Trophoblast cell (in vitro differentiated cells and primary cell): ENCODE results near the gene PORCN.

Experiments used
- DNase-seq, 2 donors: peaks; one replicate each; pipeline ENCODE4 v3.0.0-alpha.2; 2016
- H2AFZ ChIP-seq: 2 replicates; pipeline ENCODE4 v1.6.1; 2013; ENCODE audit warnings: low read length, moderate library complexity, mild to moderate bottlenecking; ENCODE audit not compliant: insufficient read depth, poor library complexity
- H2AK5ac ChIP-seq: 2 replicates; pipeline ENCODE4 v1.6.1; 2013; ENCODE audit warnings: mild to moderate bottlenecking, low read length
- H2BK120ac ChIP-seq: 2 replicates; pipeline ENCODE4 v1.6.1; 2013; ENCODE audit warnings: low read length, mild to moderate bottlenecking, moderate library complexity; ENCODE audit not compliant: insufficient read depth, poor library complexity
- H2BK12ac ChIP-seq: 2 replicates; pipeline ENCODE4 v1.6.1; 2013; ENCODE audit warnings: mild to moderate bottlenecking, low read length, moderate library complexity
- H2BK5ac ChIP-seq: 2 replicates; pipeline ENCODE4 v1.6.1; 2013; ENCODE audit warnings: low read length, low read depth, moderate library complexity, mild to moderate bottlenecking; ENCODE audit not compliant: poor library complexity
- H3K14ac ChIP-seq: 2 replicates; pipeline ENCODE4 v1.6.1; 2013; ENCODE audit warnings: mild to moderate bottlenecking, low read length
- H3K18ac ChIP-seq: 2 replicates; pipeline ENCODE4 v1.6.1; 2013; ENCODE audit warnings: mild to moderate bottlenecking, low read length
- H3K23ac ChIP-seq: 2 replicates; pipeline ENCODE4 v1.6.1; 2013; ENCODE audit warnings: low read length
- H3K27ac ChIP-seq: 2 replicates; pipeline ENCODE4 v1.5.1; 2013; ENCODE audit warnings: low read depth, mild to moderate bottlenecking, inconsistent platforms, low read length, moderate library complexity
- H3K27me3 ChIP-seq: 2 replicates; pipeline ENCODE4 v1.6.1; 2013; ENCODE audit warnings: inconsistent platforms, mild to moderate bottlenecking, low read length, moderate library complexity; ENCODE audit not compliant: insufficient read depth
- H3K36me3 ChIP-seq, 2 experiments: 1 replicate in 1 of 2; 2 replicates in 1 of 2; pipeline ENCODE4 v1.6.1; 2013; ENCODE audit warnings: low read length in 2 of 2, mild to moderate bottlenecking in 2 of 2, moderate library complexity in 1 of 2; ENCODE audit not compliant: insufficient read depth in 2 of 2, control insufficient read depth in 1 of 2
- H3K4ac ChIP-seq: 2 replicates; pipeline ENCODE4 v1.6.1; 2013; ENCODE audit warnings: low read depth, mild to moderate bottlenecking, low read length, moderate library complexity
- H3K4me1 ChIP-seq, 2 experiments: 1 replicate in 1 of 2; 2 replicates in 1 of 2; pipeline ENCODE4 v1.6.1; 2013; ENCODE audit warnings: low read length in 2 of 2, mild to moderate bottlenecking in 2 of 2, moderate library complexity in 1 of 2; ENCODE audit not compliant: insufficient read depth in 2 of 2, control insufficient read depth in 1 of 2
- H3K4me2 ChIP-seq: 2 replicates; pipeline ENCODE4 v1.6.1; 2013; ENCODE audit warnings: inconsistent platforms, mild to moderate bottlenecking, low read length, moderate library complexity
- H3K4me3 ChIP-seq: 2 replicates; pipeline ENCODE4 v1.5.1; 2013; ENCODE audit warnings: mild to moderate bottlenecking, low read depth, low read length, inconsistent platforms
- H3K79me1 ChIP-seq: one replicate; pipeline ENCODE4 v1.6.1; 2013; ENCODE audit warnings: low read length
- H3K79me2 ChIP-seq: 2 replicates; pipeline ENCODE4 v1.6.1; 2013; ENCODE audit warnings: low read length, mild to moderate bottlenecking; ENCODE audit not compliant: control insufficient read depth, insufficient read depth, poor library complexity
- H3K9ac ChIP-seq: 2 replicates; pipeline ENCODE4 v1.6.1; 2013; ENCODE audit warnings: mild to moderate bottlenecking, low read length
- H3K9me3 ChIP-seq: 2 replicates; pipeline ENCODE4 v1.6.1; 2013; ENCODE audit warnings: low read depth, mild to moderate bottlenecking, control low read depth, inconsistent platforms, low read length; ENCODE audit not compliant: insufficient read depth
- H4K12ac ChIP-seq: 2 replicates; pipeline ENCODE4 v1.6.1; 2013; ENCODE audit warnings: low read depth, mild to moderate bottlenecking, low read length, moderate library complexity
- H4K8ac ChIP-seq: 2 replicates; pipeline ENCODE4 v1.6.1; 2013; ENCODE audit warnings: low read depth, mild to moderate bottlenecking, low read length, moderate library complexity
- H4K91ac ChIP-seq: one replicate; pipeline ENCODE4 v1.6.1; 2013; ENCODE audit warnings: low read depth, mild to moderate bottlenecking, low read length, moderate library complexity
- WGBS: extraction: QIAGEN DNeasy Blood & Tissue Kit; methylation state at CpG from one replicate; pipeline ENCODE4 v1.1.7; 2013; ENCODE audit warnings: missing lambda C conversion rate; ENCODE audit not compliant: insufficient read length, insufficient coverage; ENCODE audit errors: extremely low coverage; 5-methylcytosine and 5-hydroxymethylcytosine counted together

The PORCN gene

GRCh38 chrX:48520976-48521352 lies 12.2 kb downstream of the PORCN start:
- Histone ChIP-seq H2AFZ (no peak overlapping the region), H3K9me3 (no peaks in the 10 kb centered on the region), H3K27ac (no peak overlapping the region), H3K4me2 (peak overlapping the region; percentile 78), H3K9ac (no peak overlapping the region), H2BK120ac (peak overlapping the region; percentile 27), H3K4ac (peak overlapping the region; percentile 2), H3K18ac (no peak overlapping the region), H3K79me2 (peaks cover 8% of the 10 kb centered on the region), H3K79me1 (peaks cover 3% of the 10 kb centered on the region), H2BK12ac (peak overlapping the region; percentile 52), H4K91ac (peak overlapping the region; percentile 76), H3K4me3 (no peak overlapping the region), H4K12ac (peak overlapping the region; percentile 55), H4K8ac (peak overlapping the region; percentile 62), H2AK5ac (no peak overlapping the region), H3K23ac (no peak overlapping the region), H3K36me3 (peaks cover 8 to 10% of the 10 kb centered on the region in 2 experiments), H3K14ac (no peak overlapping the region), H3K4me1 (peaks cover 8 to 14% of the 10 kb centered on the region in 2 experiments), H3K27me3 (no peaks in the 10 kb centered on the region), H2BK5ac (peak overlapping the region; percentile 59)
- WGBS, result no CpG with 5 or more reads among the region's 2 CpGs
- no peak for DNase-seq

DNA sequence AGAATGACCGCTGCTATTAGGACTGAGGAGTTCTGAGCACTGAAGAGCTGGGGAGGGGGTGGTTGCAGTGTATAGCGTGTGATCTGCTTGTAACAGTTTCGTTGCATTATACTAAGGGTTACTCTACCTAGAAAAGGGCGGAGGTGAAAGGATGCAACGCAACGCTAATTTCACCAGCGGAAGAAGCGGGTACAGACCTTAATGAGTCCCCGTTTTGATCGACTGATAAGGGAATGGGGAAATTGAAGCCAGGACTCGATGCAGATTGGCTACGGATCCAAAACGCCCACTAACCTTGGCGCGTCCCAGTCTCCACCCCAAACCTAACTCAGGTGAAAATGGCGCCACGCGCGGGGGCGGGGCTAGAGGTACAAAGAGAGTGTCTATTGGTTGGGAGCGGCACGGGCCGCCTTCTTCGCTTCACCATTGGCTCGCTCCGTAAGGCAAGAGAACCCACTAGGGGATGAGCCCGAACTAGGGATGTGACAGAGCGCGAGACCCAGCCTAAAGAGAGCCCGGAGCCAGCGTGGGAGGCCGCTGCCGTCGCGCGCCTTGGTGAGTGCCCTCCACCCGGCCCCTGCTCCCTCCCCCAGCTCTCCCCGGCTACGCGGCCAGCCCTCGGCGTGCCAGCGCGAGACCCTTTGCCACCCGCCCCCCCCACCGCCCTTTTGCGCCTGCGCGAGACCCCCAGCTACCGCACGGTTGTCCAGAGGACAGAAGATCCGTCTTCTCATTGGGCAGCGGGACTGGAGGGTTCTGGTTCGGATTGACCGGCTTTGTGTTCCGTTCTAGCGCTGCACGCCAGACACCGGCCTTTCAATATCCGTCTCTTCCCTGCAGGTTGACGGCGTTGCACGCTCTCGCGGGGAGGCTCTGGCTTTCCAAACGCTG lies 12.8 kb downstream of the PORCN start, which contains the start of gene EBP:
TSS of gene EBP (plus strand) at position 456 of the 891 bp plus-strand sequence. CDS start 1,964 bp downstream, outside the sequence.
- peak within 1 kb of the TSS; percentile 52 for H2BK12ac ChIP-seq
- no peak within 1 kb of the TSS for H3K18ac ChIP-seq
- H3K79me1 ChIP-seq, result peaks cover 3% of the 10 kb centered on the region
- H3K14ac ChIP-seq, result peak within 1 kb of the TSS; percentile 62
- peaks cover 11 to 14% of the 10 kb centered on the region in 2 experiments for H3K36me3 ChIP-seq
- H2BK120ac ChIP-seq, result peak within 1 kb of the TSS; percentile 27
- H2BK5ac ChIP-seq, result peak within 1 kb of the TSS; percentile 59
- peak within 1 kb of the TSS; percentile 82 for H3K9ac ChIP-seq
- H3K9me3 ChIP-seq, result no peaks in the 10 kb centered on the region
- no CpG with 5 or more reads among the region's 66 CpGs for WGBS
- peak within 1 kb of the TSS; percentile 26 for H3K4ac ChIP-seq
- peak within 1 kb of the TSS; percentile 74 for H2AK5ac ChIP-seq
- H3K4me3 ChIP-seq, result peak within 1 kb of the TSS; percentile 82
- H2AFZ ChIP-seq, result peak within 1 kb of the TSS; percentile 3
- peak within 1 kb of the TSS; percentile 55 for H4K12ac ChIP-seq
- H4K8ac ChIP-seq, result peak within 1 kb of the TSS; percentile 62
- no peak within 1 kb of the TSS for H3K23ac ChIP-seq
- H3K79me2 ChIP-seq, result peaks cover 8% of the 10 kb centered on the region
- peaks cover 5 to 11% of the 10 kb centered on the region in 2 experiments for H3K4me1 ChIP-seq
- H3K27ac ChIP-seq, result peak within 1 kb of the TSS; percentile 71
- DNase-seq, result peak; percentile 85 to 92
- no peaks in the 10 kb centered on the region for H3K27me3 ChIP-seq
- H4K91ac ChIP-seq, result peak within 1 kb of the TSS; percentile 76
- H3K4me2 ChIP-seq, result peak within 1 kb of the TSS; percentile 78

DNA sequence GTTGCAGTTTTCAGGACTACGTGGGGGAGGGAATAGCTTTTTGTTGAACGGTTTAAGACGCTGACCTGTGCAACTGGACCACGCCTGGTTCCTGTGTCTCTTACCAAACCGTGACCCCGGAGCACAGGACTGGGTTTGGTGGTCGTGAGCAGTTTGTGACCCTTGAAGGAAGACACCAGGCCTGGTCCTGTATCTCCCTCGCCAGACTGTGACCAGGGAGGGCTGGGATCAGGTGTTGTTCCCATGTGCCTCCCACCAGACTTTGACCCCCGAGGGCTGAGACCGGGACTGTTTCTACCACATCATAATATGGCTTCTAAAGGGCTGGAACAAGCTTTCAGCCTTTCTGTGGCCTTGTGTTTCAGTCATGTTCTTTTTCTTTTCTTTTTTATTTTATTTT lies 13.5 kb downstream of the PORCN start:
- H3K27me3 ChIP-seq, result no peaks in the 10 kb centered on the region
- H4K12ac ChIP-seq, result peak overlapping the region; percentile 48

DNA sequence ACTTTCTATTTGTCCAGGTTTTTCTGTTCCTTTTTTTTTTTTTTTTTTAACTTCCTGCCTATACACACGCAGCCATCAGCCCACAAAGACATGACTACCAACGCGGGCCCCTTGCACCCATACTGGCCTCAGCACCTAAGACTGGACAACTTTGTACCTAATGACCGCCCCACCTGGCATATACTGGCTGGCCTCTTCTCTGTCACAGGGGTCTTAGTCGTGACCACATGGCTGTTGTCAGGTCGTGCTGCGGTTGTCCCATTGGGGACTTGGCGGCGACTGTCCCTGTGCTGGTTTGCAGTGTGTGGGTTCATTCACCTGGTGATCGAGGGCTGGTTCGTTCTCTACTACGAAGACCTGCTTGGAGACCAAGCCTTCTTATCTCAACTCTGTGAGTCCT lies 14.9 kb downstream of the PORCN start:
- Histone ChIP-seq H3K4me3 (no peak overlapping the region), H3K4me1 (peaks cover 5 to 11% of the 10 kb centered on the region in 2 experiments), H2BK12ac (no peak overlapping the region), H4K8ac (no peak overlapping the region), H2AFZ (no peak overlapping the region), H3K4me2 (no peak overlapping the region), H2BK120ac (no peak overlapping the region), H3K9me3 (no peaks in the 10 kb centered on the region), H3K27me3 (no peaks in the 10 kb centered on the region), H2BK5ac (no peak overlapping the region), H3K14ac (no peak overlapping the region), H3K18ac (no peak overlapping the region), H3K27ac (no peak overlapping the region), H3K36me3 (peaks cover 28 to 31% of the 10 kb centered on the region in 2 experiments), H3K9ac (no peak overlapping the region), H4K91ac (no peak overlapping the region), H3K79me2 (peaks cover 8% of the 10 kb centered on the region), H3K23ac (no peak overlapping the region), H4K12ac (no peak overlapping the region), H3K79me1 (peaks cover 3% of the 10 kb centered on the region), H3K4ac (peak overlapping the region; percentile 75), H2AK5ac (no peak overlapping the region)
- no peak for DNase-seq
- no CpG with 5 or more reads among the region's 12 CpGs for WGBS

More for the DNA sequence above, 13.5 kb downstream of the PORCN start:
- peak overlapping the region; percentile 82 for H3K9ac ChIP-seq
- no peak overlapping the region for H2BK120ac ChIP-seq
- peaks cover 3% of the 10 kb centered on the region for H3K79me1 ChIP-seq
- H2BK12ac ChIP-seq, result no peak overlapping the region
- H3K27ac ChIP-seq, result peak overlapping the region; percentile 71
- H3K4me1 ChIP-seq, result peaks cover 5 to 11% of the 10 kb centered on the region in 2 experiments
- no peaks in the 10 kb centered on the region for H3K9me3 ChIP-seq
- H4K8ac ChIP-seq, result peak overlapping the region; percentile 16
- peak overlapping the region; percentile 26 for H3K4ac ChIP-seq
- peak overlapping the region; percentile 62 for H3K14ac ChIP-seq
- H2AFZ ChIP-seq, result peak overlapping the region; percentile 3
- H3K4me2 ChIP-seq, result peak overlapping the region; percentile 65
- H3K36me3 ChIP-seq, result peaks cover 18 to 19% of the 10 kb centered on the region in 2 experiments
- no peak overlapping the region for H3K18ac ChIP-seq
- H2AK5ac ChIP-seq, result peak overlapping the region; percentile 74
- no peak overlapping the region for H2BK5ac ChIP-seq
- H3K23ac ChIP-seq, result no peak overlapping the region
- no CpG with 5 or more reads among the region's 10 CpGs for WGBS
- H3K4me3 ChIP-seq, result peak overlapping the region; percentile 82
- H3K79me2 ChIP-seq, result peaks cover 8% of the 10 kb centered on the region
- DNase-seq, result no peak
- peak overlapping the region; percentile 57 for H4K91ac ChIP-seq
